ENCODE results near the gene HAUS1.

Gene HAUS1

DNA sequence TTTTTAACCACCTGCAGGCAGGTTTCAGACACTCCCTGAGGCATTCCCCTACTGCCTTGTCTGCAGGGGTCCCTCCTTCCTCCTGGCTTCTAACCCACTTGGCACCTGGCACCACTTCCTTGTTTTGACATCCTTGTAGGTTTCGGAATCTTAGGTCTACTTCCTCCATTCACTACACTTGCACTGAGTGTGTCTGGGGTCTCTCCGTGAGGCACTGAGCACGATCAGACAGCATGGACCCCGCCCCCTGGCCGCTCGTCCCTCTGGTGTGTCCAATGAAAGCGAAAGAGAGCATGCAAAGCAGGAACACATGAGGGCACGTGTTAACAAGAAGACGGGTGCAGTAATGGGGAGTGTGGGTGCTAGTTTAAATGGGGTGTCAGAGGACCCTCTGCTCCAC lies 63.8 kb downstream of the HAUS1 start:
- Histone ChIP-seq H3K27me3 (replicated peaks; ENCODE audit: control insufficient read depth, insufficient read depth, low read length) (no peaks in the 10 kb centered on the region; the same call in 1 of the 2 replicates), H3K4me3 (replicated peaks; ENCODE audit: low read depth, low read length) (peak overlapping the region; percentile 41), H3K36me3 (ENCODE audit: control insufficient read depth, insufficient read depth, low read length) (no peaks in the 10 kb centered on the region)
- TF ChIP-seq CTCF (IDR thresholded peaks at IDR 0.05; ENCODE audit: insufficient read depth, low read length, poor library complexity, severe bottlenecking), result no peak
- DNase-seq (ENCODE audit: extremely low read depth, insufficient read length), result peak; percentile 81

GRCh38 chr18:46169464-46169941 lies 65.3 kb downstream of the HAUS1 start:
- TF ChIP-seq CTCF (IDR thresholded peaks at IDR 0.05; ENCODE audit: insufficient read depth, low read length, poor library complexity, severe bottlenecking), result no peak
- Histone ChIP-seq H3K27me3 (replicated peaks; ENCODE audit: control insufficient read depth, insufficient read depth, low read length) (no peaks in the 10 kb centered on the region), H3K4me3 (replicated peaks; ENCODE audit: low read depth, low read length) (no peak overlapping the region), H3K36me3 (ENCODE audit: control insufficient read depth, insufficient read depth, low read length) (no peaks in the 10 kb centered on the region)
- no peak for DNase-seq (ENCODE audit: extremely low read depth, insufficient read length)

- no peak for TF ChIP-seq CTCF (IDR thresholded peaks at IDR 0.05; ENCODE audit: insufficient read depth, low read length, poor library complexity, severe bottlenecking)
- H3K27me3 ChIP-seq (replicated peaks; ENCODE audit: control insufficient read depth, insufficient read depth, low read length), result no peaks in the 10 kb centered on the region
- no peak overlapping the region for H3K4me3 ChIP-seq (replicated peaks; ENCODE audit: low read depth, low read length)
- no peak for DNase-seq (ENCODE audit: extremely low read depth, insufficient read length)
- H3K36me3 ChIP-seq (ENCODE audit: control insufficient read depth, insufficient read depth, low read length), result no peaks in the 10 kb centered on the region
These were observed 67.1 kb downstream of the HAUS1 start for GRCh38 chr18:46171331-46171730.

DNA sequence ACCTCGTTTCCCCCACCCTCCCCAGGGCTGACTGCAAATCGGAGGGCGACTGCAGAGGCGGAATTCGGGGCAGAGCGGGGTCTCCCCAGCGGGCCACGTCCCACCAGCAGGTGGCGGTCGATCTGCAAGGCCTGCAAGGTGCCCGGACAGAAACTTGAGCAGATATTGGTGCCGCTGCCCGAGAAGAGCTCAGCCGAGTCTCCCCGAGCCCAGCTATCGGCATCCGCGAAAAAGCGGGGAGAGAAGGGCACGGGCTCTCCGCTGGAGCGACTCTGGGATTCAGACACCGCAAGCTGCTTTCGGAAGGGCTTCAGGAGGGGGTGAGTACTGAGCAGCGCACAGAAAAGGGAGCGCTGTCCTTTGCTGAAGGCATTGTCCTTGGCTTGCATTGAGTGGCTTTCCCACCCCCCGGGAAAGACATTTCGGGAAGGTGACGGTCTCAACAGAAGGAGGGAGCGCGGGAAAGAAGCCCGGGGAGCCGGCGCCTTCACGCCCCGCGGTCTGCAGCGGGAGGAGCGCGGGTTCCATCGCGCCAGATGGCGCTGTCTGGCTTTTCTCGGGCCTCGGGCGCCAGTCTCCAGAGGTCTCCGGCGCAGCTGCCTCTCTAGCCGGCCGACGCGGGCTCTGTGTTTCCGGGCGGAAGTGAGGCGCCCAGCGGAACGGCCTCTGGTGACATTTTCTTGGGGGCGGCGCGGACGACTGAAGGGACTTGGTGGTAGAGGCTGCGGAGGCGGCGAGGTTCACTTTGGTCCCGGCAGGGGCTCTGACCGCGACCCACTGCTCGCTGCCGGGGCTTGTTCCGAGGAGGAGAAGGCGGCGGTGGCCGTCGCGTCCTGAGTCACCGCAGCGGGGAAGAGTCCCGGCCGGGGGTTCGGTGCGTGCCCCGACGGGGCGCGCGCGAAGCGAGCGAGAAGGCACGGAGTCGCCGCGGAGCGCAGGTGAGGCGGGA lies 69.5 kb downstream of the HAUS1 start:
- no peaks in the 10 kb centered on the region for H3K36me3 ChIP-seq (ENCODE audit: control insufficient read depth, insufficient read depth, low read length)
- peak; percentile 97 for TF ChIP-seq CTCF (IDR thresholded peaks at IDR 0.05; ENCODE audit: insufficient read depth, low read length, poor library complexity, severe bottlenecking)
- peak overlapping the region; percentile 97 for H3K4me3 ChIP-seq (replicated peaks; ENCODE audit: low read depth, low read length)
- no peaks in the 10 kb centered on the region for H3K27me3 ChIP-seq (replicated peaks; ENCODE audit: control insufficient read depth, insufficient read depth, low read length)
- DNase-seq (ENCODE audit: extremely low read depth, insufficient read length), result peak; percentile 93

DNA sequence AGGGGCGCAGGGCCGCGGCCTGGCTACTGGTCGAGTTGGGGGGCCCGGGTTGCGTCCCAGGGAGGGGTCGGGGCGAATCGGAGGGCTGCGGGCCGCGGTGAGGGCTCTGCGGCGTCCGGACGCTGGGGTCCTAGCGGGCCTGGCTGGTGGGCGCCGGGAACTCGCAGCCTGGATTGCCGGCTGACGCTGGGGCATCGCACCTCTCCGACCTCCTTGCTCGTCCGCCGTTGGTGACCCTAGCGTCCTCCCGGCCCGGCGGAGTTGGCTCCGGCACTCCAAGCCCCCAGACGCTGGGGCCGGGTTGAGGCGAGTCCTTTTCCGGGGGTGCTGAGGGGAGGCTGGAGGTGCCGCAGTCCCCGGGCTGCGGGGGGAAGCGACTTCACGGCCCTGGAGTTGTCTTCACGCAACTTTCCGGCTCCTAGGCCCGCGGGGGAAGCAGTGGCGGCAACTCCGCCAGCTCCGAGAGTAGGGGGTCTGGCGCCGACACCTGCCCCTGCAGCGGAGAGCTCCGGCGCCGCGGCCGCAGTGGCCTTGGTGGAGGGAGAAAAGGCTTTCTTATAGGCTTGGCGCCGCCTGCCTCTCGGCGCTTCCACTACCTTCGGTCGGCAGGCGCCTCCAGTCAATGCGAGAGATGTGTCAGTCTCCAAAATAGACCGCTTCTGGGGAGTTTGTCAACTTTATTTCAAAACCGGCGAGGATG lies 70.3 kb downstream of the HAUS1 start:
- peak; percentile 67 for DNase-seq (ENCODE audit: extremely low read depth, insufficient read length)
- Histone ChIP-seq H3K4me3 (replicated peaks; ENCODE audit: low read depth, low read length) (peak overlapping the region; percentile 97), H3K27me3 (replicated peaks; ENCODE audit: control insufficient read depth, insufficient read depth, low read length) (no peaks in the 10 kb centered on the region), H3K36me3 (ENCODE audit: control insufficient read depth, insufficient read depth, low read length) (no peaks in the 10 kb centered on the region)
- no peak for TF ChIP-seq CTCF (IDR thresholded peaks at IDR 0.05; ENCODE audit: insufficient read depth, low read length, poor library complexity, severe bottlenecking)

Data from GM06990 (cell line).